ENCODE results near the gene KDM8. TPM values are rescaled to one million over a fixed set of nuclear protein-coding genes. Genes with fewer than 3 reads are reported as not detected.

KDM8 gene
- total RNA-seq, 1 experiment from 2014 or later, result 12.2 TPM

GRCh38 chr16:27217256-27217655 is 13.9 kb downstream of the KDM8 start:
- Histone ChIP-seq H3K4me3 (ENCODE audit: insufficient read depth, low read depth, low read length) (no peak overlapping the region), H3K36me3 (replicated peaks; ENCODE audit: control insufficient read depth, insufficient read depth, low read length) (no peaks in the 10 kb centered on the region; the same call in none of the 2 replicates), H3K27me3 (ENCODE audit: control insufficient read depth, insufficient read depth, low read length) (no peaks in the 10 kb centered on the region)
- peak; percentile 92 for DNase-seq

- peak; percentile 29 for DNase-seq
- H3K36me3 ChIP-seq (replicated peaks; ENCODE audit: control insufficient read depth, insufficient read depth, low read length), result no peaks in the 10 kb centered on the region; the same call in none of the 2 replicates
Observed at GRCh38 chr16:27218756-27219155, 15.4 kb downstream of the KDM8 start.

GRCh38 chr16:27219161-27219560 is 15.8 kb downstream of the KDM8 start:
- no peak overlapping the region for H3K4me3 ChIP-seq (ENCODE audit: insufficient read depth, low read depth, low read length)
- no peaks in the 10 kb centered on the region for H3K27me3 ChIP-seq (ENCODE audit: control insufficient read depth, insufficient read depth, low read length)
- H3K36me3 ChIP-seq (replicated peaks; ENCODE audit: control insufficient read depth, insufficient read depth, low read length), result no peaks in the 10 kb centered on the region; the same call in none of the 2 replicates
- DNase-seq, result no peak

More at GRCh38 chr16:27218756-27219155, 15.4 kb downstream of the KDM8 start:
- Histone ChIP-seq H3K4me3 (ENCODE audit: insufficient read depth, low read depth, low read length) (no peak overlapping the region), H3K27me3 (ENCODE audit: control insufficient read depth, insufficient read depth, low read length) (no peaks in the 10 kb centered on the region)

- Histone ChIP-seq H3K27me3 (ENCODE audit: control insufficient read depth, insufficient read depth, low read length) (no peaks in the 10 kb centered on the region), H3K36me3 (replicated peaks; ENCODE audit: control insufficient read depth, insufficient read depth, low read length) (no peaks in the 10 kb centered on the region; the same call in none of the 2 replicates), H3K4me3 (ENCODE audit: insufficient read depth, low read depth, low read length) (no peak overlapping the region)
- DNase-seq, result no peak
Observed at GRCh38 chr16:27220120-27220519, 16.8 kb downstream of the KDM8 start.

GRCh38 chr16:27220527-27220926 is 17.2 kb downstream of the KDM8 start:
- H3K27me3 ChIP-seq (ENCODE audit: control insufficient read depth, insufficient read depth, low read length), result no peaks in the 10 kb centered on the region
- no peaks in the 10 kb centered on the region; the same call in none of the 2 replicates for H3K36me3 ChIP-seq (replicated peaks; ENCODE audit: control insufficient read depth, insufficient read depth, low read length)
- H3K4me3 ChIP-seq (ENCODE audit: insufficient read depth, low read depth, low read length), result no peak overlapping the region
- DNase-seq, result peak; percentile 28

GRCh38 chr16:27220991-27221390 is 17.7 kb downstream of the KDM8 start:
- H3K27me3 ChIP-seq (ENCODE audit: control insufficient read depth, insufficient read depth, low read length), result no peaks in the 10 kb centered on the region
- no peaks in the 10 kb centered on the region; the same call in none of the 2 replicates for H3K36me3 ChIP-seq (replicated peaks; ENCODE audit: control insufficient read depth, insufficient read depth, low read length)
- DNase-seq, result no peak
- no peak overlapping the region for H3K4me3 ChIP-seq (ENCODE audit: insufficient read depth, low read depth, low read length)

GRCh38 chr16:27221576-27222248 is 18.4 kb downstream of the KDM8 start:
- no peak for DNase-seq

GRCh38 chr16:27222249-27223225 is 19.2 kb downstream of the KDM8 start:
- Histone ChIP-seq H3K36me3 (replicated peaks; ENCODE audit: control insufficient read depth, insufficient read depth, low read length) (no peaks in the 10 kb centered on the region; the same call in none of the 2 replicates), H3K27me3 (ENCODE audit: control insufficient read depth, insufficient read depth, low read length) (no peaks in the 10 kb centered on the region), H3K4me3 (ENCODE audit: insufficient read depth, low read depth, low read length) (no peak overlapping the region)
- DNase-seq, result no peak

More at GRCh38 chr16:27221576-27222248, 18.4 kb downstream of the KDM8 start:
- Histone ChIP-seq H3K36me3 (replicated peaks; ENCODE audit: control insufficient read depth, insufficient read depth, low read length) (no peaks in the 10 kb centered on the region; the same call in none of the 2 replicates), H3K27me3 (ENCODE audit: control insufficient read depth, insufficient read depth, low read length) (no peaks in the 10 kb centered on the region), H3K4me3 (ENCODE audit: insufficient read depth, low read depth, low read length) (no peak overlapping the region)

- no peaks in the 10 kb centered on the region; the same call in none of the 2 replicates for H3K36me3 ChIP-seq (replicated peaks; ENCODE audit: control insufficient read depth, insufficient read depth, low read length)
- H3K27me3 ChIP-seq (ENCODE audit: control insufficient read depth, insufficient read depth, low read length), result no peaks in the 10 kb centered on the region
- DNase-seq, result peak; percentile 73
Observed at GRCh38 chr16:27223226-27223610, 19.9 kb downstream of the KDM8 start.

GRCh38 chr16:27223701-27224100 is 20.4 kb downstream of the KDM8 start:
- no peak for DNase-seq
- no peak overlapping the region for H3K4me3 ChIP-seq (ENCODE audit: insufficient read depth, low read depth, low read length)
- H3K36me3 ChIP-seq (replicated peaks; ENCODE audit: control insufficient read depth, insufficient read depth, low read length), result no peaks in the 10 kb centered on the region; the same call in none of the 2 replicates
- no peaks in the 10 kb centered on the region for H3K27me3 ChIP-seq (ENCODE audit: control insufficient read depth, insufficient read depth, low read length)

More at GRCh38 chr16:27223226-27223610, 19.9 kb downstream of the KDM8 start:
- no peak overlapping the region for H3K4me3 ChIP-seq (ENCODE audit: insufficient read depth, low read depth, low read length)

- no peak for DNase-seq
- no peak overlapping the region for H3K4me3 ChIP-seq (ENCODE audit: insufficient read depth, low read depth, low read length)
- H3K27me3 ChIP-seq (ENCODE audit: control insufficient read depth, insufficient read depth, low read length), result no peaks in the 10 kb centered on the region
- no peaks in the 10 kb centered on the region; the same call in 1 of the 2 replicates for H3K36me3 ChIP-seq (replicated peaks; ENCODE audit: control insufficient read depth, insufficient read depth, low read length)
Observed at GRCh38 chr16:27224271-27224737, 21.0 kb downstream of the KDM8 start.

- H3K36me3 ChIP-seq (replicated peaks; ENCODE audit: control insufficient read depth, insufficient read depth, low read length), result no peaks in the 10 kb centered on the region
- DNase-seq, result no peak
- no peak overlapping the region for H3K4me3 ChIP-seq (ENCODE audit: insufficient read depth, low read depth, low read length)
- H3K27me3 ChIP-seq (ENCODE audit: control insufficient read depth, insufficient read depth, low read length), result no peaks in the 10 kb centered on the region
Observed at GRCh38 chr16:27224741-27225300, 21.5 kb downstream of the KDM8 start.

GRCh38 chr16:27225536-27226360 is 22.4 kb downstream of the KDM8 start:
- DNase-seq, result no peak
- Histone ChIP-seq H3K27me3 (ENCODE audit: control insufficient read depth, insufficient read depth, low read length) (no peaks in the 10 kb centered on the region), H3K4me3 (ENCODE audit: insufficient read depth, low read depth, low read length) (no peak overlapping the region), H3K36me3 (replicated peaks; ENCODE audit: control insufficient read depth, insufficient read depth, low read length) (no peaks in the 10 kb centered on the region)
